B cell (primary cell): ENCODE measurements around the gene HSP90B1.

Experiments
- CTCF ChIP-seq: fragments of 200-600 bp; IDR thresholded peaks from one replicate; pipeline ENCODE4 v1.8.0; 2022; ENCODE audit warnings: antibody characterized with exemption, mild to moderate bottlenecking
- EZH2 ChIP-seq: IDR thresholded peaks from 2 replicates; pipeline ENCODE4 v1.6.1; 2012; ENCODE audit warnings: borderline replicate concordance, low read depth, mild to moderate bottlenecking, moderate library complexity, low read length; ENCODE audit not compliant: insufficient read depth, poor library complexity, severe bottlenecking

- TF ChIP-seq CTCF (no peak), EZH2 (no peak)
These were observed 24.4 kb upstream of the HSP90B1 start for GRCh38 chr12:103905730-103906349.
